Hematopoietic multipotent progenitor cell (in vitro differentiated cells): Measurements from ENCODE around the gene RNF44. TPM values are rescaled to one million over a fixed set of nuclear protein-coding genes. Genes with fewer than 3 reads are reported as not detected.
A peak's percentile ranks its signal among the peaks of the same experiment; 100 is the strongest.
"Not testable (repeated sequence)": the region's sequence is repeated elsewhere in the genome, so short reads cannot be mapped to it uniquely, and the experiment has no call there.

Experiments used
- DNase-seq, 3 donors: peaks; one replicate each; pipeline ENCODE4 v3.0.0-alpha.2; 2011 to 2015; ENCODE audit warnings: low read depth in 2 of 3, low spot score in 2 of 3
- total RNA-seq: library from RNA; depleted of rRNA; stranded (reverse); fragments of >200 nt; gene quantifications from one replicate; pipeline ENCODE4 v1.2.3, GENCODE V29; 2012

The RNF44 gene
- total RNA-seq, 1 donor, result 39.9 TPM

GRCh38 chr5:176553260-176554085 is 16.3 kb upstream of the RNF44 start:
- DNase-seq, result no peak

- no peak for DNase-seq
Observed at GRCh38 chr5:176552332-176552869, 15.2 kb upstream of the RNF44 start.

- not testable (repeated sequence) for DNase-seq
Observed at GRCh38 chr5:176550937-176551336, 13.7 kb upstream of the RNF44 start.

GRCh38 chr5:176550275-176550831 is 13.2 kb upstream of the RNF44 start:
- DNase-seq, result no peak

GRCh38 chr5:176549871-176550270 is 12.7 kb upstream of the RNF44 start:
- DNase-seq, result no peak

GRCh38 chr5:176548967-176549444 is 11.8 kb upstream of the RNF44 start, which contains the start of gene CDHR2:
Gene CDHR2 (plus strand): TSS chr5:176549342. CDS start chr5:176565353, 16,011 bp downstream.
- no peak for DNase-seq

GRCh38 chr5:176547802-176548201 is 10.6 kb upstream of the RNF44 start:
- peak in 1 of 3 donors; percentile 47 for DNase-seq

GRCh38 chr5:176545737-176546509 is 8.7 kb upstream of the RNF44 start:
- DNase-seq, result no peak

- DNase-seq, result no peak
Observed at GRCh38 chr5:176545388-176545736, 8.2 kb upstream of the RNF44 start.

GRCh38 chr5:176543428-176544182 is 6.4 kb upstream of the RNF44 start:
- peak; percentile 49 to 67 (median 62) for DNase-seq

GRCh38 chr5:176542596-176543427 is 5.6 kb upstream of the RNF44 start:
- DNase-seq, result peak in 1 of 3 donors; percentile 51

- peak in 1 of 3 donors; percentile 54 for DNase-seq
Observed at GRCh38 chr5:176542135-176542595, 5.0 kb upstream of the RNF44 start.

GRCh38 chr5:176541338-176542134 is 4.3 kb upstream of the RNF44 start:
- peak in 2 of 3 donors; percentile 57 to 68 for DNase-seq

- no peak for DNase-seq
Observed at GRCh38 chr5:176540956-176541337, 3.7 kb upstream of the RNF44 start.

- DNase-seq, result no peak
Observed at GRCh38 chr5:176540476-176540899, 3.3 kb upstream of the RNF44 start.

GRCh38 chr5:176538989-176539384 is 1.8 kb upstream of the RNF44 start:
- DNase-seq, result no peak

- no peak for DNase-seq
Observed at GRCh38 chr5:176538230-176538988, 1.2 kb upstream of the RNF44 start.
